ENCODE data around the gene SPATA21.
"Not testable (repeated sequence)": the region's sequence is repeated elsewhere in the genome, so short reads cannot be mapped to it uniquely, and the experiment has no call there.

Gene SPATA21, protein sequence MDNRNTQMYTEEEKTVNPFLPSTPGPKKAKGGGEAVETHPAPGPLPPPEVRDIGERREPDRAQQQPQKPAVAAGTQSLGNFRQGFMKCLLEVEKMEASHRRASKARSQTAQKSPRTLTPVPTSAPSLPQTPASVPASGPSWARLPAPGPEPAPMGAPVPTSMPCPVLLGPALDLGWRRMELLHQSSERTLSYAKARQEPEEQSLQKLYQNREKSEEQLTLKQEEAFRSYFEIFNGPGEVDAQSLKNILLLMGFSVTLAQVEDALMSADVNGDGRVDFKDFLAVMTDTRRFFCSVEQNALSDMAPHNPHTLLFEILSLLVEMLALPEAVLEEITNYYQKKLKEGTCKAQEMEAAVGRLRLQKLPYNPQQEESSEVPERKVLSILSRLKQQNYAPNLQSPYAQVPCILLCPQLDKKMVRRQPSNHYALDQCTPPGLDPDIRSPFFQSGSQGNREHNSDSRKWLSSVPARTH

DNA sequence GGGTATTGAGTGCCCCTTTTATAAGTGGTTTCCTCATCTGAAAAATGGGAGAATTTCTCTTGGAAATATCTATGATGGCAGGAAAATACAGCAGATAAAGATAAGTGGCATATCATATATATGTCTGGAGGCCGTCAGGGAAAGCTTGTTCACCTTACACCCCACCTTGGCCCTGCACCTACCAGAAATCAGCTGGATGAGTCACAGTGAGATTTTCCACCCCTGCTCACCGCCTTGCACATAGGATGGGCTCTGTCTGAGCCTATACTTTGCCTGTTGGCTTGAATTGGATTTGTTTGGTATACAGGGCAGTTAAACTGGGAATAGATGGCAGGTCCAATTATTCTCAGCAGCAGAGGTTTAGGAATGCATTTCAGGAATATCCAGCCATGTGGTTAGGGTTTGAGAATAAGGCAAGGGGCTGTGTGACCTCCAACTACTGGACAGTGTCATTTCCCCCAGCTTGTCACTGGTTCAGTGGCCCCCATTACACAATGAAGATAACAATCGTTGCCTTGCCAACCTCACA lies at the start of gene SPATA21:
TSS of gene SPATA21 (minus strand) at position 479 of the 529 bp plus-strand sequence. CDS start 6,053 bp downstream, outside the sequence.
- no peak for FAIRE-seq
- no peak for DNase-seq (ENCODE audit: insufficient read length, low spot score)

GRCh38 chr1:16487011-16487410 lies 49.8 kb upstream of the SPATA21 start:
- FAIRE-seq: not testable (repeated sequence)

DNA sequence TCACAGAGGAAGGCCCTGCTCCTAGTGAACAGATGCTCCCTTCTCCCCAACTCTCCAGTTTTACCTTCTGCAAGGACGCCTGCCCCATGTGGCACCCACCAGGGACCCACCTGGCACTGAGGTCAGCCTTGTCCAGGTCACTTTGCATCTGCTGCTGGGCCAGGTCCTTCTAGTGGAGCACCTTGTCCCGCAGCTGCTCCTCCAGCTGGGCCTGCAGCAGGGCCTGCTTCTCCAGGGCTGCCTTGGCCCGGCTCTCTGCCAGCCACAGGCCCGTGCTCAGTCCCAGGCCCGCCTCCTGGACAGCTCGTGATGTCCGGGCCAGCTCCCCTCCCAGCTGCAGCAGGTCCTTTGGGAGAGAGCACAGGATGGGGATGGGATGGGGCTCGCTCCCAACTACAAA lies 49.1 kb upstream of the SPATA21 start:
- DNase-seq (ENCODE audit: insufficient read length, low spot score); FAIRE-seq: not testable (repeated sequence)

More at GRCh38 chr1:16487011-16487410, 49.8 kb upstream of the SPATA21 start:
- not testable (repeated sequence) for DNase-seq (ENCODE audit: insufficient read length, low spot score)

DNA sequence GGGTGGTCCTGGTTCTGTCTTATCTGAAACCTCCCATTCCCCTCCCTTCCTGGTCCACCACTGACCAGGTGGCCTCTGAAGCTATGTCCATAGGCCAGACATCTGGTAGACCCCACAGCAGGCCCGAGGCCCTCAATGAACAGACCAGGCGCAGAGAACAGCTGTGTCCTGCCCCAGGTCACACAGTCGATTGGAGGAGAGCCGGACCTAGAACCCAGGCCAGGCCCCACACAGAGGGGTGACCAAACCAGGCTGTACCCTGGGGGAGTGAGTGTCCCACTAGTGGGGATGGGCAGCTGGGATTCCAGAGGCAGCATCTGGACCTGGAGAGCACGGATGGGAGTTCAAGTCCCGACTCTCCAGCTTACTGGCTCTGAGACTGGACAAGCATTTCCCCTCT lies 47.7 kb upstream of the SPATA21 start:
- no peak for FAIRE-seq
- DNase-seq (ENCODE audit: insufficient read length, low spot score): no peak

DNA sequence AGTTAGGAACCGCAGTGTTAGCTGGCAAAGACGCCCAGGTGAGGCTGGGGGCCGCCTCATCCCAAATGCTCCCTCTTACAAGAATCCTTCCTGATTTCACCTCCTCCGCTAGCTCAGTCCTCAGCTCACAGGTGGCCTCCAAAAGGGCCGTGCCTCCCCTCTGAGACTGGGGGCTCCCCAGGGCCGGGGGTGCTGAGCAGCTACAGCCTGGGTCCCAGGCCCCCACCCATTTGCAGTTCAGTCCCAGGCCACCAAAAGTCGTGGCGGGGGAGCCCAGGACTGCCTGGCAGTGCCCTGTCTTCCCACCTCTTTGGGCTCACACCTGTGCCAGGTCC lies 47.2 kb upstream of the SPATA21 start:
- DNase-seq (ENCODE audit: insufficient read length, low spot score): no peak
- no peak for FAIRE-seq

- not testable (repeated sequence) for DNase-seq (ENCODE audit: insufficient read length, low spot score); FAIRE-seq
These were observed 46.6 kb upstream of the SPATA21 start for GRCh38 chr1:16483639-16484500.

GRCh38 chr1:16483146-16483545 lies 45.9 kb upstream of the SPATA21 start:
- not testable (repeated sequence) for DNase-seq (ENCODE audit: insufficient read length, low spot score); FAIRE-seq

GRCh38 chr1:16478091-16478490 lies 40.9 kb upstream of the SPATA21 start:
- FAIRE-seq (no peak), DNase-seq (ENCODE audit: insufficient read length, low spot score) (no peak)

DNA sequence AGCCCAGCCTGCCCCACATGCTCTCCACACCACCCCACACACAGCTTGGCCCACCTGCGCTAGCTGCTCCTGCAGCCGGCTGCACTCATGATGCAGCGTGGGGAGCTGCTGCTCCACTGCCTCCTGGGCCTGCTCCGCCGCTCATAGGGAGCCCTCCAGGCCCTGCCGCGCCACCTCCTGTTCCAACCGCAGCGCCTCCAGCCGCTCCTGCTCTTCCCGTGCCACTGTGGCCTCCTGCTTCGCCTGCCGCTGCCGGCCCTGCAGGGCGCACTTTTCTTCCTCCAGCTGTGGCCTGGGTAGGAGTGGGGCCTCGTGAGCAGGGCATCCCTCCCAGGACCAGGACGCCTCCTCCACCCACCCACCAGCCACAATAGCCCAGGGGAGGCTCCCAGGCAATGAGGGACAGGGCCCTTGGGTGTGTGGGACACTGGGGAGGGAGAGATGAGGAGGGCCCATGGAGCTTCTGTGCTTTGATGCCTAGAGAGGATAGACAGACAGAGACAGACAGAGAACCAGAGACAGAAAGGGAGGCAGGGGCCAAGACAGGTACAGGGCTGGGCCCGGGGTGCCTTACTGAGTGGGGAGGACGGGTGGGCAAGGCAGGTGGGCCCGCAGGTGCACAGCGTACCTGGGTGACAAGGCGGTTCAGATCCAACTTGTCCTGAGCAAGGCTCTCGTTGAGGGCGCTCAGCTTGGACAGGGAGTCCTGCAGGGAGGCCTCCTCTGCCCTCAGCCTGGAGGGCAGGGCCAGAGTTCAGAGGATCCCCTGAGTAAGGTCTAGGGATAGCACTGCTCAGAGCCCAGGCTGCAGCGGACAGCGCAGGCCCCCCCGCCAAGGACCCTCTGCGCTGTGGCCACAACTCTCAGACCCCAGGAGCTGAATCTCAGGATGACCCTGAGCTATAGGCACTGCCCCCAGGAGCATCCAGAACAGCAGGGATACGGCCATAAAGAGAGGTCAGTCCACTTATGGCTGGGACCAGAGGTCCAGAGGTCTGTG lies 38.8 kb upstream of the SPATA21 start:
- not testable (repeated sequence) for FAIRE-seq; DNase-seq (ENCODE audit: insufficient read length, low spot score)

- not testable (repeated sequence) for FAIRE-seq
These were observed 37.7 kb upstream of the SPATA21 start for GRCh38 chr1:16474891-16475290.

DNA sequence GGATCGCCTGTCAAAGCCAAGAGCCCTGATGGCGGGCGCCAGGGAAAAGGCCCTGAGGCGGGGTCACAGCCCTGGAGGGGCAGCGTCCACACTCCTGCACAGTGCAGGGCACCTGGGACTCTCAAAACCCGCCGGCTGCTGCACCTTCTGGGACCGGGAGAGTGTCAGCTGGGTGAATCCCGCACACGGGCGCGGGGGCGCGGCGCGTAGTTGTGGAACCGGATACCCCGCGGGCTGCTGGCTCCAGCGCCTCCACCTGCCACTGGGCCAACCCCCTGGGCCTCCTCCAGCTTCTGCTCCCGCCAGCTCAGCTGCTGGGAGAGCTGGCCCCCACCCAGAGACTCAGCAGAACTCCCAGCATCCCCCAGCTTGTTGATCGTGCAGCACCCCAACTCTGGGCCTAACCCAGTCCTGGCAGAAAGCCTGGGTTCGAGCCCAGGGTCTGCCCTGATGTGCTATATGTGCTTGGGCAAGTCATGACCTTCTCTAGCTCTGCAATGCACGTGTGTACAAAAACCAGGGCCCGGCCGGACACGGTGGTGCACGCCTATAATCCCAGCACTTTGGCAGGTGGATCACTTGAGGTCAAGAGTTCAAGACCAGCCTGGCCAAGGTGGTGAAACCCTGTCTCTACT lies 37.1 kb upstream of the SPATA21 start:
- DNase-seq (ENCODE audit: insufficient read length, low spot score): no peak
- FAIRE-seq: no peak

More at GRCh38 chr1:16474891-16475290, 37.7 kb upstream of the SPATA21 start:
- not testable (repeated sequence) for DNase-seq (ENCODE audit: insufficient read length, low spot score)

- DNase-seq (ENCODE audit: insufficient read length, low spot score) (no peak), FAIRE-seq (no peak)
These were observed 31.3 kb upstream of the SPATA21 start for GRCh38 chr1:16468558-16468957.

DNA sequence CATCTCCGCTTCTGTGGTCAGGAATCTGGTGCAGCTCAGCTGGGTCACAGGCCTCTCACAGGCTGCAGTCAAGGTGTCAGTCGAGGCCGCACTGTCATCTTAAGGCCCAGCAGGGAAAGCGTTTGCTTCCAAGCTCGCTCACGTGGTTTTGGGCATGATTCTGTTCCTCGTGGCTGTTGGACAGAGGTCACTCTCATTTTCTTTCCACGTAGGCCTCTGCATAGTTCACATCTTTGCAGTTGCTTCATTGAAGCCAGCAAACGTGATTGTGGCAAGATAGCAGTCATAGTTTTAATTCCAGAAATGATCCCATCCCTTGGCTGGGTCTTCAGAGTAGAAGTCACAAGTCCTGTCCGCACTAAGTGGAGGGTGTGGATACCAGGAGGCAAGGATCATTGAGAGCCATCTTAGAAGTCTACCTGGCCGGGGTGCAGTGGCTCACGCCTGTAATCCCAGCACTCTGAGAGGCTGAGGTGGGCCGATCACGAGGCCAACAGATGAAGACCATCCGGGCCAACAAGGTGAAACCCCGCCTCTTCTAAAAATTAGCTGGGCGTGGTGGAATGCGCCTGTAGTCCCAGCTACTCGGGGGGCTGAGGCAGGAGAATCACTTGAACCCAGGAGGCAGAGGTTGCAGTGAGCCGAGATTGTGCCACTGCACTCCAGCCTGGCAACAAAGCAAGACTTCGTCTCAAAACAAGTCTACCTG lies 27.8 kb upstream of the SPATA21 start:
- DNase-seq (ENCODE audit: insufficient read length, low spot score) (no peak), FAIRE-seq (no peak)

DNA sequence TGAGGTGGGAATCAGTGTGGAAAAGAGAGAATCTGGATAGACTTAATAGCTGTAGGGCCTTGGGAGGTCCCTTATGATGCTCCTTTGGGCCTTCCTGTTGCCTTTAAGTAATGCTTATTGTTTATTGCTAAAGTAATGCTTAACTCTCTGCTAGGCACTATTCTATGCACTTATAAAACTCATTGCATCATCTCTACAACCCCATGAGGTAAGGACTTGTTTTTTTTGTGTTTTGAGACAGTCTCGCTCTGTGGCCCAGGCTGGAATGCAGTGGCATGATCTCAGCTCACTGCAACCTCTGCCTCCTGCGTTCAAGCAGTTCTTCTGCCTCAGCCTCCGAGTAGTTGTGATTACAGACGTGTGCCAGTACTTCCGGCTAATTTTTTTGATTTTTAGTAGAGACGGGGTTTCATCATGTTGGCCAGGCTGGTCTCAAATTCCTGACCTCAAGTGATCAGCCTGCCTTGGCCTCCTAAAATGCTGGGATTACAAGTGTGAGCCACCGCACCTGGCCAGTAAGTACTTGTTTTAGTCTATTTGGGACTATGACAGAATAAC lies 25.6 kb upstream of the SPATA21 start:
- no peak for FAIRE-seq
- no peak for DNase-seq (ENCODE audit: insufficient read length, low spot score)

DNA sequence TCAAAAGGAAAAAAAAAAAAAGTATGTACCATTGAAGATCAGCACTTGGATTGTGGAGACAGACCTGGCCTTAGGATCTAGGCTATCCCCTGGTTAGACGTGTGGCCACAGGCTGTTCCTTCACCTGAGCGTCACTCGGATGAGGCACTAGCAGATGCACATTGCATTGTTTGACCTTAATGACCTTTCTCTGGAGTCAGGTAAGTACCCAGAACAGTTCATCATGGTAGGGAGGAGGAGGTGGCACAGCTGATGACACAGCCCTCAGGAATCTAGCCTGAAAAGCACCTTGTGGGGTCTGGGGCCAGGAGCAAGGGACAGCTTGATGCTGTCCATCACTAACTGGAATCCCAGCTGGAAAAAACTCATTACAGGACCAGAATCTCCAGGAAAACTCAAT lies 24.5 kb upstream of the SPATA21 start:
- FAIRE-seq: no peak
- no peak for DNase-seq (ENCODE audit: insufficient read length, low spot score)

- no peak for FAIRE-seq
- no peak for DNase-seq (ENCODE audit: insufficient read length, low spot score)
These were observed 22.2 kb upstream of the SPATA21 start for GRCh38 chr1:16459352-16459925.

DNA sequence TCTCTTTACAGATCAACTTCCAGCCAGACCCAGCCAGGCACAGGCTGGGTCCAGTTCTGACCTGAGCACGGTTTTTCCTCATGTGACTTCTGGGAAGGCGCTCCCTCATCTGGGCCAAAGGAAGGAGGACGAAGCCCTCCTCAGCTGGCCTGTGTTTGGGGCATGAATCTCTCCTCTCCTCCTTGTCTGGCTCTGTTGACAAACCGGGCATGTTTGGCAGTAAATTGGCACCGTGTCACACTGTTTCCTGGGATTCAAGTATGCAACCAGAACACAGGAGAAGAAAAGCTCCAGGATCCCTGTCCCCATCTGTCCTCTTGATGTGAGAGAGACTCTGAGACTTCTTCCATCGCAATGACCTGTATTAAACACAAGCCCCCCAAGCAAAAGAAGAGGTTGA lies 21.6 kb upstream of the SPATA21 start:
- FAIRE-seq (no peak), DNase-seq (ENCODE audit: insufficient read length, low spot score) (no peak)

- DNase-seq (ENCODE audit: insufficient read length, low spot score); FAIRE-seq: not testable (repeated sequence)
These were observed 18.9 kb upstream of the SPATA21 start for GRCh38 chr1:16456151-16456550.
